ENCODE results near the gene DCC.

Gene DCC

GRCh38 chr18:53253789-53254188, 913.8 kb downstream of the DCC start:
- no peak for DNase-seq

GRCh38 chr18:53254265-53254664, 914.3 kb downstream of the DCC start:
- DNase-seq: no peak

GRCh38 chr18:53261241-53261640, 921.2 kb downstream of the DCC start:
- DNase-seq: no peak

GRCh38 chr18:53266850-53267249, 926.9 kb downstream of the DCC start:
- DNase-seq: no peak

GRCh38 chr18:53268455-53268854, 928.5 kb downstream of the DCC start:
- DNase-seq: no peak

- DNase-seq: no peak
Measured at GRCh38 chr18:53281406-53281805, 941.4 kb downstream of the DCC start.

GRCh38 chr18:53283708-53284107, 943.7 kb downstream of the DCC start:
- DNase-seq: no peak

GRCh38 chr18:53305461-53305860, 965.5 kb downstream of the DCC start:
- DNase-seq: no peak

- DNase-seq: no peak
Measured at GRCh38 chr18:53319628-53320027, 979.6 kb downstream of the DCC start.

GRCh38 chr18:53322163-53322562, 982.2 kb downstream of the DCC start:
- DNase-seq: no peak

GRCh38 chr18:53324353-53324752, 984.4 kb downstream of the DCC start:
- no peak for DNase-seq

- no peak for DNase-seq
Measured at GRCh38 chr18:53360501-53361443, 1020.8 kb downstream of the DCC start.

GRCh38 chr18:53375621-53376020, 1035.6 kb downstream of the DCC start:
- DNase-seq: no peak

GRCh38 chr18:53380063-53380639, 1040.2 kb downstream of the DCC start:
- peak in 1 of 5 donors; percentile 0 for DNase-seq

GRCh38 chr18:53382870-53383269, 1042.9 kb downstream of the DCC start:
- DNase-seq: no peak

- DNase-seq: no peak
Measured at GRCh38 chr18:53385889-53386288, 1045.9 kb downstream of the DCC start.

GRCh38 chr18:53387581-53387980, 1047.6 kb downstream of the DCC start:
- DNase-seq: no peak

- no peak for DNase-seq
Measured at GRCh38 chr18:53402670-53403069, 1062.7 kb downstream of the DCC start.

GRCh38 chr18:53408271-53408670, 1068.3 kb downstream of the DCC start:
- no peak for DNase-seq

GRCh38 chr18:53411511-53411910, 1071.5 kb downstream of the DCC start:
- no peak for DNase-seq

GRCh38 chr18:53417003-53417402, 1077.0 kb downstream of the DCC start:
- no peak for DNase-seq

- no peak for DNase-seq
Measured at GRCh38 chr18:53421869-53422268, 1081.9 kb downstream of the DCC start.

GRCh38 chr18:53422896-53423295, 1082.9 kb downstream of the DCC start:
- no peak for DNase-seq

GRCh38 chr18:53426666-53427184, 1086.7 kb downstream of the DCC start:
- DNase-seq: no peak
